ENCODE results near the gene MPEG1. TPM values are rescaled to one million over a fixed set of nuclear protein-coding genes. Genes with fewer than 3 reads are reported as not detected.
A peak's percentile ranks its signal among the peaks of the same experiment; 100 is the strongest.

Gene MPEG1
- total RNA-seq, 4 donors from 2014 or later: 1.9 to 7.0 (median 2.6) TPM

DNA sequence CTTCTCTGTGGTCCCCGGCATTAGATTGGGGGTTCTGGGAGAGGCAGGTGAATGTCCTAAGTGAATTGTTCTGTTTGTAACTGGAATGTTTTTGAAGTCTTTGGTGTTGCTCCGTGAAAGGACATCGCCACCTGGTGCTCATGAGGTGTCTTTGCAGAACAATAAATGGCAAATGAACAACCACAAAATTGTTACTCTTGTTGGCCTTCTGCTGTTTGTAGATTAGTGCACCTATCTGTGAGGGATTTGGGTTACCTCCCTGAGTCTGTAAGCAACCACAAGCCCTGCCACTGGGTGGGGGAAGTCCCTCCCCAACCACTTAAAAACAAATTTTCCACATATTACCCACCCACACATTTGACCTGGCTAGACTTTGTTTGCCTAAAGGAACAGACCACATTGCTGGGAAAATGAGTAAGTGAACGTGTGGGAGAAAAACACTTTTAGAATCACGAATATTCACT is 4.7 kb downstream of the MPEG1 start:
- Histone ChIP-seq H3K27ac (no peak overlapping the region), H3K9me3 (no peaks in the 10 kb centered on the region), H3K4me1 (no peaks in the 10 kb centered on the region), H3K36me3 (no peaks in the 10 kb centered on the region), H3K4me3 (no peak overlapping the region), H3K27me3 (no peaks in the 10 kb centered on the region)
- no peak for TF ChIP-seq POLR2A (IDR thresholded peaks at IDR 0.05)
- TF ChIP-seq, protein P1, sequence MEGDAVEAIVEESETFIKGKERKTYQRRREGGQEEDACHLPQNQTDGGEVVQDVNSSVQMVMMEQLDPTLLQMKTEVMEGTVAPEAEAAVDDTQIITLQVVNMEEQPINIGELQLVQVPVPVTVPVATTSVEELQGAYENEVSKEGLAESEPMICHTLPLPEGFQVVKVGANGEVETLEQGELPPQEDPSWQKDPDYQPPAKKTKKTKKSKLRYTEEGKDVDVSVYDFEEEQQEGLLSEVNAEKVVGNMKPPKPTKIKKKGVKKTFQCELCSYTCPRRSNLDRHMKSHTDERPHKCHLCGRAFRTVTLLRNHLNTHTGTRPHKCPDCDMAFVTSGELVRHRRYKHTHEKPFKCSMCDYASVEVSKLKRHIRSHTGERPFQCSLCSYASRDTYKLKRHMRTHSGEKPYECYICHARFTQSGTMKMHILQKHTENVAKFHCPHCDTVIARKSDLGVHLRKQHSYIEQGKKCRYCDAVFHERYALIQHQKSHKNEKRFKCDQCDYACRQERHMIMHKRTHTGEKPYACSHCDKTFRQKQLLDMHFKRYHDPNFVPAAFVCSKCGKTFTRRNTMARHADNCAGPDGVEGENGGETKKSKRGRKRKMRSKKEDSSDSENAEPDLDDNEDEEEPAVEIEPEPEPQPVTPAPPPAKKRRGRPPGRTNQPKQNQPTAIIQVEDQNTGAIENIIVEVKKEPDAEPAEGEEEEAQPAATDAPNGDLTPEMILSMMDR (IDR thresholded peaks at IDR 0.05 in 4 of 5, conservative IDR thresholded peaks at IDR 0.05 in 1 of 5): peak; percentile 36 to 64 (median 60)
- ATAC-seq (no peak), DNase-seq (no peak)
- intact Hi-C loops (cut with DNase I; ENCODE audit: low total_unique reads): loop anchor here (1.0 kb wide), 1 partner anchor 37 kb away; no protein-coding TSS in a partner anchor
- in situ Hi-C loops (cut with MboI; ENCODE audit: low sequenced_read_pairs in 4 of 4): loop anchor here in 1 of 4 donors (5.0 kb wide), 1 partner anchor 36 kb away; the partner anchor contains the start of gene DTX4

DNA sequence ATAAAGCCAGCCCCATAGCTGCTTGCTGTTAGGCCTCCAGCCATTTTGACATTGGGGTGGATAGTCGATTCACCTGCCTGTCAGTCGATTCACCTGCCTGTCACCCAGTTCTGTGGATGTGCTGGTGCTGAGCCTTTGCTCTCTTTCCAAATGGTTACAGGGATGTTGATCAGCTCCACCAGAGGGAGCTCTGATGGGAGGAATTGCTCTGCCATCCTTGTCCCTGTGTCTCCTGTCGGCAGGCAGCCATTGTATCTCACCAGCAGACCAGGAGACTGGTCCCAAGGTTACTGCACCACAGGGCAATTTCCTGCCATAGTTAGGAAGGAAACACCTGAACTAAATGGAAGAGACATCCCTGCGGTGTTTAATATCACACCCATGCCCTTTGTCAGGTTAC is 6.1 kb downstream of the MPEG1 start:
- intact Hi-C loops (cut with DNase I; ENCODE audit: low total_unique reads): no loop called here
- TF ChIP-seq, protein P1 (IDR thresholded peaks at IDR 0.05 in 4 of 5, conservative IDR thresholded peaks at IDR 0.05 in 1 of 5): peak in 1 of 5 experiments; percentile 43
- no peak for TF ChIP-seq POLR2A (IDR thresholded peaks at IDR 0.05)
- Histone ChIP-seq H3K9me3 (no peaks in the 10 kb centered on the region), H3K4me3 (no peak overlapping the region), H3K27me3 (no peaks in the 10 kb centered on the region), H3K4me1 (no peaks in the 10 kb centered on the region), H3K36me3 (no peaks in the 10 kb centered on the region), H3K27ac (no peak overlapping the region)
- DNase-seq: no peak
- no peak for ATAC-seq
- in situ Hi-C loops (cut with MboI; ENCODE audit: low sequenced_read_pairs in 4 of 4): loop anchor here in 1 of 4 donors (5.0 kb wide), 1 partner anchor 34 kb away; the partner anchor contains the start of gene DTX4

DNA sequence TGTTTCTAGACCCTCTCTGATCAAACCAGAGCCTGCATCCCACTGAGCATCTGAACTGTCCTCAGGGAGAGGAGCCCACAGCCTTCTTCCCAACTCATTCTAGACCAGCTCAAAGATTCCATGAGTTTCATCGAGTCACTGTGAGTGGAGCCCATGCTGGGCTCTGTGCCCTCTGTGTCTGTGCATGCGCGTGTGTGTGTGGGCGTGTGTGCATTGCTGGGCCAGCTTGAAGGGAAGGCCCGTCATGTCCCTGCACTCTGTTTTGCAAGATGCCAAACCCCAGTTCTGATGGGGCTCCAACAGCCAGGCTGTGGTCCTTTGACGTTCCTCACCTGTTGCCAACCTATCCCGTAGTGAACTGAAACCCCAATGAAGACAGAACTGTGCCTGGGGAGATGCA is 7.1 kb downstream of the MPEG1 start:
- Histone ChIP-seq H3K27me3 (no peaks in the 10 kb centered on the region), H3K27ac (no peak overlapping the region), H3K36me3 (no peaks in the 10 kb centered on the region), H3K4me3 (no peak overlapping the region), H3K9me3 (no peaks in the 10 kb centered on the region), H3K4me1 (no peaks in the 10 kb centered on the region)
- ATAC-seq (no peak), DNase-seq (no peak)
- in situ Hi-C loops (cut with MboI; ENCODE audit: low sequenced_read_pairs in 4 of 4): loop anchor here in 1 of 4 donors (5.0 kb wide), 1 partner anchor 33 kb away; the partner anchor contains the start of gene DTX4
- intact Hi-C loops (cut with DNase I; ENCODE audit: low total_unique reads): no loop called here
- TF ChIP-seq, protein P1 (IDR thresholded peaks at IDR 0.05 in 4 of 5, conservative IDR thresholded peaks at IDR 0.05 in 1 of 5): no peak
- TF ChIP-seq POLR2A (IDR thresholded peaks at IDR 0.05): no peak

DNA sequence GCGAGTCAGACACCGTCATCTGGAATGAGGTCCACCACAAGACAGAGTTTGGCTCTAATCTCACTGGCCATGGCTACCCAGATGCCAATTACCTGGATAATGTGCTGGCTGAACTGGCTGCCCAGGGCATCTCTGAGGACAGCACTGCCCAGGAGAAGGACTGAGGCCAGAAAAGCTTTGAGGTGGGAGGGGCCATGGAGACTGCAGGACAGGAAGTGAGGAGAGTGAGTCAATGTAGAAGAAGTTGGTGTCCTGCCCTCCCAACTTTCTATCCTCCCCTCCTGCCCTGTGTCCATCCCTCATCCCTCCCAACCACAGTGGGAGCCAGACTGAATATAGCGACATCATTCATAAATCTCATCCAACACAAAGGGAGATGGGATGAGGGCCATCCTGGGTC is 8.0 kb downstream of the MPEG1 start:
- no peaks in the 10 kb centered on the region for H3K27me3 ChIP-seq
- no peaks in the 10 kb centered on the region for H3K4me1 ChIP-seq
- DNase-seq: no peak
- no peak for ATAC-seq
- in situ Hi-C loops (cut with MboI; ENCODE audit: low sequenced_read_pairs in 4 of 4): loop anchor here in 1 of 4 donors (5.0 kb wide), 1 partner anchor 32 kb away; the partner anchor contains the start of gene DTX4
- H3K27ac ChIP-seq: no peak overlapping the region
- H3K9me3 ChIP-seq: no peaks in the 10 kb centered on the region
- H3K4me3 ChIP-seq: no peak overlapping the region
- no peaks in the 10 kb centered on the region for H3K36me3 ChIP-seq
- no peak for TF ChIP-seq POLR2A (IDR thresholded peaks at IDR 0.05)
- TF ChIP-seq, protein P1 (IDR thresholded peaks at IDR 0.05 in 4 of 5, conservative IDR thresholded peaks at IDR 0.05 in 1 of 5): no peak
- intact Hi-C loops (cut with DNase I; ENCODE audit: low total_unique reads): no loop called here

DNA sequence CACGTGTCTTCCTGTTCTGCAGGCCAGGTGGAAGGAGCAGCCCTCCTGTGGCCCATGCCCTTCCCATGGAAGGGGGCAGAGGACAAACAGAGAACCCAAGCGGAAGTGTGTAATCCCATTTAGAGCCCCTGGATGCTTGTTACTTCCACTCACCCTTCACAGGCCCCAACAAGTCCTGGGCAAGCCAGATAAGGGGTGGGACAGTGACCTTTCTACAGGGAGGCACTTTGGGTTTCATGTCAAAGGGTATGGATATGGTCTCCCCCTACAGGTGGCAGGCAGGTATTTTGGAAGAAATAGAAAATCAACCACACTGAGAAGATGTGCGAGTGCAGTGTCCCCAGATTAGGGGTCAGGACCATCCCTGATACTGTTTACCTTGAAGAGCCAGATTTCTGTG is 11.4 kb downstream of the MPEG1 start:
- Histone ChIP-seq H3K9me3 (no peaks in the 10 kb centered on the region), H3K36me3 (no peaks in the 10 kb centered on the region), H3K4me3 (no peak overlapping the region), H3K27ac (no peak overlapping the region), H3K27me3 (no peaks in the 10 kb centered on the region), H3K4me1 (no peaks in the 10 kb centered on the region)
- intact Hi-C loops (cut with DNase I; ENCODE audit: low total_unique reads): no loop called here
- DNase-seq: no peak
- in situ Hi-C loops (cut with MboI; ENCODE audit: low sequenced_read_pairs in 4 of 4): no loop called here
- TF ChIP-seq POLR2A (IDR thresholded peaks at IDR 0.05): no peak
- TF ChIP-seq, protein P1 (IDR thresholded peaks at IDR 0.05 in 4 of 5, conservative IDR thresholded peaks at IDR 0.05 in 1 of 5): no peak
- no peak for ATAC-seq
